HG03460 (cell line): ENCODE measurements around the gene CEBPZOS.
"Not testable (repeated sequence)": the region's sequence is repeated elsewhere in the genome, so short reads cannot be mapped to it uniquely, and the experiment has no call there.

Experiments used
- ATAC-seq: cut with Tn5 transposase; IDR thresholded peaks from one replicate; pipeline ENCODE4 v1.9.1; 2021; ENCODE audit not compliant: unreplicated experiment

The CEBPZOS gene

DNA sequence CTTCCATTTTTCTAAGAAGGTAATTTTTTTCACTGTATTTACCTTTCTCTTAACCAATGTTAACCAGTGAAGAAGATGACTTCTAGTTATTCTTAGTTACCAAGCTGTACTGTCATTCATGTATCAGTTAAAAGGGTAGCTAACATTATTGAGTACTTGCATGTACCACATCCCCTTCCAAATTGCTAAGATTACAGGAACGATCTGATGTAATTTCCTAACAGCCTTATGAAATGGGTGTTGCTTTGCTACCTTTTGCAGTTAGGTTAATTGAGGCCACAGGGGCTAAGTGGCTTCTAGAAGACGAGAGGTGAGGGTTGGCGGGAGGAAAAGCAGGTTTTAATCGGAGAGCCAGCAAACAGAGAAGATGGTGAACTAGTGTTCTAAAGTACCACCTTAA lies 6.0 kb upstream of the CEBPZOS start:
- no peak for ATAC-seq

DNA sequence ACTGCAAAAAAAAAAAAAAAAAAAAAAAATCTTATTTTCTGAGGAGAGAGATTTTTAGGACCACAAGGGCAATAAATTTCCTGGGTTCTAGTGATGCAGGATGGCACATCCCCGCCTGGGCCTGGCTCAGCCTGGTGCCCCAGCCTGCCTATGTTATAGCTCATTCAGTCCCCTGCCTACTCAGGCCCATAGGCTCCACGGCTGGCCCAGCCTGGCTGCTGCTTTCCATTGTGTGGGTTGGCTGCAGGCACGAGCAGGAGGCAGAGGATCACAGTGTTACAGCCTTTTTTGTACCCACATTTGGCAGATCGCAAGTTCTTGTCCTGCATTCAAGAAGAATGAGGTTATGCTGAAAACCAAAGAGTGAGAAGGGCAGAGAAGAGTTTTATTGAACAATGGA lies 5.0 kb upstream of the CEBPZOS start:
- ATAC-seq = no peak

DNA sequence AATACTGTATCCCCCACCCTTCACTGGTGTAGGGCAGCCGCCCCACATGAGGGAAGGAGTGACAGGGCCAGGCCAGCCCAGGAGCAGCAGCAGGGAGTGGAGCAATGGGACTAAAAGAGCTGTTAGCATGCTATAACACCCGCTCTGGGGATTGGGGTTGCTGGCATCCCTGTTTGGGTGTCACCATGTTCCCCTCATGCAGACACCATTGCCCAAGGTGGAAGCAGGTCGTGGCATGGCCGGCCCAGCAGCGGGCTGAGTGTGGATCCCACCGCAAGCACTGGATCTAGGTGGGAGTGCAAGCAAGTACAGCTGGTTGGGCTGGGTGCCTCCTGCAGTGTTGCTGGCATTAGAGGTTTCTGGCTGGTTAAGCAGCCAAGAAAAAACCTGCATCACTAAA lies 4.5 kb upstream of the CEBPZOS start:
- no peak for ATAC-seq

GRCh38 chr2:37192551-37192950 lies 3.7 kb upstream of the CEBPZOS start:
- no peak for ATAC-seq

DNA sequence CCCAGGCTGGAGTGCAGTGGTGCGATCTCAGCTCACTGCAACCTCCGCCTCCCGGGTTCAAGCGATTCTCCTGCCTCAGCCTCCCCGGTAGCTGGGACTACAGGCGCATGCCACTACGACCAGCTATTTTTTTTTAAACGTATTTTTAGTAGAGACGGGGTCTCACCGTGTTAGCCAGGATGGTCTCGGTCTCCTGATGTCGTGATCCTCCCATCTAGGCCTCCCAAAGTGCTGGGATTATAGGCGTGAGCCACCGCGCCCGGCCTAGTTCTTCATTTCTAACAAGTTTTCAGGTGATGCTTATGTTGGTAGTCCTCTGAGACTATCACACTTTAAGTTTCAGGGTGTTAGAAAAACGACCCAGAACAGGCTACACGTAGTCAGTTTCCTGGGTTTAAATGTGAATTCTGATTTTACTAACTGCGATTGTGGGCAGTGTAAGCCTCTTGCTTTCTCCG lies 405 bp upstream of the CEBPZOS start:
- ATAC-seq = not testable (repeated sequence)

GRCh38 chr2:37198681-37199065 lies 2.4 kb downstream of the CEBPZOS start:
- ATAC-seq = no peak

- no peak for ATAC-seq
Observed at GRCh38 chr2:37201208-37201607, 4.9 kb downstream of the CEBPZOS start.

GRCh38 chr2:37201766-37202165 lies 5.5 kb downstream of the CEBPZOS start:
- ATAC-seq = no peak

DNA sequence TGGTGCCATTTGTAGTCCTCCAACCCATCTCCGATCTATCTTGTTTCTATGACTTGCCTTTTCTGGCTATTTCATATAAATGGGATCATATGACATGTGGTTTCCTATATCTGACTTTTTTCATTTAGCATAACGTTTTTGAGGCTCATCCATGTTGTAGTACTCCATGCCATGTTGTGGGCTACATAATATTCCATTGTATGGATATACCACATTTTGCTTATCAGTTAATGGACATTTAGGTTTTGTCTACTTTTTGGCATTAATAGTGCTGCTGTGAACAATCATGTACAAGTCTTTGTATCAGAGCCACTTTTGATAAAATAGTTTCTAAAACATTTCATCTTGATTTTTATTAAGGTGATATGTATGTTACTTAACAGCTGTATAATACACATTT lies 7.4 kb downstream of the CEBPZOS start:
- ATAC-seq = no peak

DNA sequence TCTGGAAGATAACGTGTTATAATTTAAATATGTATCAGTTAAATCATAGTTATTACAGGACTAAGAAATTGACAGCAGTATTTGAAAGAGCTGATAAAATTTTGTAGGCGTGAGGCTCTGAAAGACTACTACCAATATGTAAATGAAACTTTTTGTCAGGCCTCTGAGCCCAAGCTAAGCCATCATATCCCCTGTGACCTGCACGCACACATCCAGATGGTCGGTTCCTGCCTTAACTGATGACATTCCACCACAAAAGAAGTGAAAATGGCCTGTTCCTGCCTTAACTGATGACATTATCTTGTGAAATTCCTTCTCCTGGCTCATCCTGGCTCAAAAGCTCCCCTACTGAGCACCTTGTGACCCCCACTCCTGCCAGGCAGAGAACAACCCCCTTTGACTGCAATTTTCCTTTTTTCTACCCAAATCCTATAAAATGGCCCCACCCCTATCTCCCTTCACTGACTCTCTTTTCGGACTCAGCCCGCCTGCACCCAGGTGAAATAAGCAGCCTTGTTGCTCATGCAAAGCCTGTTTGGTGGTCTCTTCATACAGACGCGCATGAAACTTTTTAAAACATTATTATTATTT lies 8.9 kb downstream of the CEBPZOS start:
- not testable (repeated sequence) for ATAC-seq

DNA sequence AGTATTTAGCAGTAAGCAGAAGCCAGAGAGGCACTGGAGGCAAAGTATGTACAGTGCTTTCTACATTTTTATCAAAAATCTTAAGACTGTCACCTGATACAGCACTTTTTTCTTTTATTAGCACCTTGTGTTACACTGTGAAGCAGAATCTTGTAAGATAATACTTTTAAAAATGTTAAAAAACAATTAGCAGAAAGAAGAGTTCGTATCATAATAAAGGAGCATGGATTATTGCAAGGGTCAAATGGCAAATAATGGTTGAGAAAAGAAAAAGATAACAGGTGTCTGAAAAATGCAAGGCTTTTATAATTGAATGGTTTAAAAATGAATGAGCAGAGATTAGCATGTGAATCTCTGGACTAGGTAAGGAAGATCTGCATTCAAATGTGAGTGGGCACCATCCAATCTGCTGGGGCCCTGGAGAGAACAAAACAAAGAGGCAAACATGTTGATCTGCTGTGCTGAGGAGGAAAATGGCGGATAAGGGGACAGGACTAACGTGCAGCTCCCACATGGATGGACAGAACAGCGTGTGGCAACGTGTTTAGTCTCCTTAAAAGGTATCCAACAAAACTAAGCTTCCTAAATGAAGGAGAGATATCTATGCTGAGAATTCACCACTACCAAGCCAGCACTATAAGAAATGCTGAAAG lies 9.5 kb downstream of the CEBPZOS start:
- ATAC-seq = no peak

GRCh38 chr2:37206760-37207159 lies 10.5 kb downstream of the CEBPZOS start:
- ATAC-seq = not testable (repeated sequence)

DNA sequence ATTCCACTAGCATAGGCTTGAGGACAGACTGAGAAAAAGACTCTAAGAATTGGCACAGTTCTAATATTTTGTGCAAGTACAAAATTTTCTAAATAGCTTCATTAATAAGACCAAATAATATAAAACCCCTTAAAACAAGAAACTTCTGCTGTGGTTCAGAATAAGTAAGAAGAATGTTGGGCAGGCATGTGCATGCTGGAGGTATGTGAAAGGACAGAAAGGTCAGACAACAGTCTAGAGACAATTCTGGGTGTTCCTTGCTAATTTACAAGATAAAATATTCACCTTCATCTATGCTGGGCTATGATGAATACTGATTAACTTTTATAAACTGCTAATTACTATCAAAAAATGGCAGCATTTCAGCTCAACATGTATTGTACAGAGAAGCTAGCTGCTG lies 14.9 kb downstream of the CEBPZOS start:
- no peak for ATAC-seq

DNA sequence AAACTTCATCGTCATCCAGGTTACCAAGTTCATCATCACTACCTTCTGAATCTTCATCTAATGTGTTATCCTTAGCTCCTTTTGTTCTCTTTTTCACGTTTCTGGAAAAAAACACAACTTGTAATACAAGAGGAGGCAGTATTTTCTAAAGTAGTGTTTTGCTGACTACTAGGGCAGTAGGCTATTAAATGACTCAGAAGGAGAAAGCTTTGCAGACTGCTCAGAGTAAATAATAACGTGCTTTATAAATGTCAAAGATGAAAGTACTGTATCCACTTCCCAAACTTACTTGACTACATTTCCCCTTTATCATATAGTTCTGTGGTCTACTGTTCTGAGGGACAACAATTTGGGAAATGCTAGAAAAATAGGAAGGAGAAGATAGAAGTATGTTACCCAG lies 15.6 kb downstream of the CEBPZOS start:
- no peak for ATAC-seq

- ATAC-seq = no peak
Observed at GRCh38 chr2:37215250-37215649, 19.0 kb downstream of the CEBPZOS start.

DNA sequence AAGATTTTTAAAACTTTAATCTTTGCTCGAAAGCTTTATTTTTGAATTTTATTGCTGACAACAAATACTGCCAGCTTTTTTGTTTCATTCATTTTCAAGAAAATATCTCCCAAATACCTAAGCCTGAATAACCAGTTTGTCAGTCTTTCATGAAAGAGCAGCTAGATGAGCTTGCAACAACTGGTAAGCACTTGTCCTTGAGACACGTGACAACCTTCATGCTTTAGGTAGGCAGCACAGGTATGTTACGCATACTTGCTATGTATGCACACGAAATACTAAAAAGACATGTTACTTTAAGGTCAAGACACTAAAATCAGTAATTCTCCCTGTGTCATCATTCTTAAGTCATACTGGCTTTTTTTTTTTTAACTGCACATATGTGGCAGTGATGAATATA lies 22.8 kb downstream of the CEBPZOS start:
- ATAC-seq = no peak

DNA sequence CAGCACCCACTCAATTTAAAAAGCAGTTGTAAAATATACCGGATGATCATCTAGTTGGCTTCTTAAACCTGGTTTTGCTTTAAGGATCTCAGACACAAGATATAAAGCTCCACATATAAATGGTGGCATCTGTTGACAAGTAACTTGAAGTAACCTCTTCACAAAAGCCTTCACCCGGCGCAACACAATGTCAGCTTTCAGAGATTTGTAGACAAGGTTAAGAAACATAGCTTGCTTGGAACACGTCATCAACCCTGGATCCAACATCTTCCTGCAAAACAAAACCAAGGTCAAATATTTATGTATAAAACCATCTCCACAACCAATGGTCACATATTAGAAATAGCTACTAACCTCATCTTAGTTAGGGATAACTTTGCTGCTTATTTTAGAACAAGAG lies 26.8 kb downstream of the CEBPZOS start:
- no peak for ATAC-seq

- no peak for ATAC-seq
Observed at GRCh38 chr2:37224063-37224462, 27.8 kb downstream of the CEBPZOS start.

- ATAC-seq = not testable (repeated sequence)
Observed at GRCh38 chr2:37225129-37225528, 28.8 kb downstream of the CEBPZOS start.

- no peak for ATAC-seq
Observed at GRCh38 chr2:37226863-37227262, 30.6 kb downstream of the CEBPZOS start.

DNA sequence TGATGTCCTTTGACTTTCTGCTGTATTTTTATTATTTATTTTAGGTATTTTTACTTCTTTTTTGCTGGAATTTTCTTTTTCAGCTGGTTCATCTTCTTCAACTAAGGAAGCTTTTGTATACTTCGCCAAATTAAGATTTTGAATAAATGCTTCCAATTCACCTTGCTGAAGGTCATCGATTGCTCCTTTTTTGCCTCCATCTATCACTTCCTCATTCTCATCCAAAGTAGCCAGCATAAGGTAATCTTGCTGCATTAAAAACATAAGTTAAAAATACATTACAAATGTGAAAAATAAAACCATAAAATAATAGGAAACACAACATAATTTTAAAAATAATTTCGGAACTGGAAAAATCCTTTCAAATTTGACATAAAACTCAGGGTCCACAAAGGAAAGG lies 32.5 kb downstream of the CEBPZOS start:
- no peak for ATAC-seq

GRCh38 chr2:37230581-37230980 lies 34.3 kb downstream of the CEBPZOS start:
- ATAC-seq = no peak
